BLaER1 (cell line): ENCODE data around the gene KIF11.
"Not testable (repeated sequence)": the region's sequence is repeated elsewhere in the genome, so short reads cannot be mapped to it uniquely, and the experiment has no call there.

Experiments used
- H3K27ac ChIP-seq: shearing (Covaris generic); formaldehyde crosslinking; 2 replicates; pipeline ENCODE4 v1.8.1; 2022
- H3K27me3 ChIP-seq: shearing (Covaris generic); formaldehyde crosslinking; 2 replicates; pipeline ENCODE4 v1.8.1; 2022
- H3K36me3 ChIP-seq: shearing (Covaris generic); formaldehyde crosslinking; 2 replicates; pipeline ENCODE4 v1.8.1; 2022
- H3K4me1 ChIP-seq: shearing (Covaris generic); formaldehyde crosslinking; 2 replicates; pipeline ENCODE4 v1.8.1; 2022
- H3K4me2 ChIP-seq: shearing (Covaris generic); formaldehyde crosslinking; 2 replicates; pipeline ENCODE4 v1.8.1; 2022
- H3K4me3 ChIP-seq: shearing (Covaris generic); formaldehyde crosslinking; 2 replicates; pipeline ENCODE4 v1.8.1; 2022
- H3K9ac ChIP-seq: shearing (Covaris generic); formaldehyde crosslinking; 2 replicates; pipeline ENCODE4 v1.8.1; 2022
- H3K9me3 ChIP-seq: shearing (Covaris generic); formaldehyde crosslinking; 2 replicates; pipeline ENCODE4 v1.8.1; 2022
- H4K20me1 ChIP-seq: shearing (Covaris generic); formaldehyde crosslinking; 2 replicates; pipeline ENCODE4 v1.8.1; 2022
- Cebpa-rat ChIP-seq: shearing (Covaris generic); IDR thresholded peaks from 2 replicates; pipeline ENCODE4 v1.8.1; 2022

KIF11 gene

DNA sequence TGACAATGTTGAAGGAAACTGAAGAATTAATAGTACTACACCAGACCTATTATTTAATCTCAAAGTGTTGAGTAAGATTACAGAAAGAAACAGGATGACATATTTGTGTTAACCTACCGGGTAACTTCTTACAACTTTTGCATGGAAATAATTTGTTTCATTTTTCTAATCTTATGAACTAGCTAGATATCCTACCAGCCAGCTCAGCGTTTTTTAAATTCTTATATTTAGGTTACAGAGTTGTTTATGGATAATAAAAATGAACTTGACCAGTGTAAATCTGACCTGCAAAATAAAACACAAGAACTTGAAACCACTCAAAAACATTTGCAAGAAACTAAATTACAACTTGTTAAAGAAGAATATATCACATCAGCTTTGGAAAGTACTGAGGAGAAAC lies 37.0 kb downstream of the KIF11 start:
- no peak for TF ChIP-seq Cebpa-rat
- H3K4me3 ChIP-seq = no peak overlapping the region
- no peaks in the 10 kb centered on the region for H3K9me3 ChIP-seq
- H3K4me2 ChIP-seq = no peak overlapping the region
- H3K9ac ChIP-seq = no peak overlapping the region
- peaks cover 91% of the 10 kb centered on the region for H3K36me3 ChIP-seq
- no peaks in the 10 kb centered on the region for H3K27me3 ChIP-seq
- H3K4me1 ChIP-seq = no peaks in the 10 kb centered on the region
- H4K20me1 ChIP-seq = no peaks in the 10 kb centered on the region
- no peak overlapping the region for H3K27ac ChIP-seq

DNA sequence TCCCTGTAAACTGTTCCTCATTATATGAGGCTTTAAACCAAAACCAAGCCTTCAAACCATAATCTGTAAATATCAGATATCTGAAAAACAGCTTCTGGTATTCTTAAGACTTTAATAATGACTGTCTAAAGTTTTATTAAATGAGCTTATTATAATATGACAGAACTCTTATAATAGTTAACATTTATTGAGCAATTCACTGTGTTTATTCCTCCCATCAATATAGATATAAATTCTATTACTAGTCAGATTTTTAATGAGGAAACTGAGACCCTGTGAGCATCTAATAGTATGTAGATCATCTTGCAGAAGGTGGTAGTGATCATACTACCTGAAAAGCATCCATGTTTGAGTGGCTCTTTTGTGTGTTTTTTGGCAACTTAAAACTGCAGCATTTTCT lies 45.1 kb downstream of the KIF11 start:
- no peak overlapping the region for H3K27ac ChIP-seq
- H3K4me1 ChIP-seq = no peaks in the 10 kb centered on the region
- H4K20me1 ChIP-seq = no peaks in the 10 kb centered on the region
- H3K4me3 ChIP-seq = no peak overlapping the region
- H3K36me3 ChIP-seq = peaks cover 87% of the 10 kb centered on the region
- no peaks in the 10 kb centered on the region for H3K9me3 ChIP-seq
- no peak for TF ChIP-seq Cebpa-rat
- no peak overlapping the region for H3K4me2 ChIP-seq
- no peaks in the 10 kb centered on the region for H3K27me3 ChIP-seq
- no peak overlapping the region for H3K9ac ChIP-seq

- H3K27me3 ChIP-seq = no peaks in the 10 kb centered on the region
- no peak for TF ChIP-seq Cebpa-rat
- H3K9ac ChIP-seq = no peak overlapping the region
- no peak overlapping the region for H3K4me3 ChIP-seq
- no peaks in the 10 kb centered on the region for H3K4me1 ChIP-seq
- H3K9me3 ChIP-seq = no peaks in the 10 kb centered on the region
- no peak overlapping the region for H3K27ac ChIP-seq
- peaks cover 82% of the 10 kb centered on the region for H3K36me3 ChIP-seq
- no peaks in the 10 kb centered on the region for H4K20me1 ChIP-seq
- H3K4me2 ChIP-seq = no peak overlapping the region
Measured at GRCh38 chr10:92640107-92640506, 47.2 kb downstream of the KIF11 start.

DNA sequence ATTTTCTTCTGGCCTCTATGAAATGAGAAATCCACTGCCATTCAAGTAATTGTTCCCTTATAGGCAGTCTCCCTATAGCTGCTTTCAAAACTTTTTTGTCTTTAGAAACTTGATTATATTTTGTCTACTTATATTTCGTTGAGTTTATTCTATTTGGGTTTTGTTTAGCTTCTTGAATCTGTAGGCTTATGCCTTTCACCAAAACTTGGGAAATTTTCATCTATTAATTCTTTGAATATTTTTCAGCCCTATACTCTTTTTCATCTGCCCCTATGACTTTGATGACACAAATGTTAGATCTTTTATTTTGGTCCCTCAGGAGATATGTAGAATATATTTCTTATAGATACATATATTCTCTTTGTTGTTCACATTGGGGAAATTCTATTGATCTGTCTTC lies 48.6 kb downstream of the KIF11 start:
- Histone ChIP-seq H3K9ac (no peak overlapping the region), H3K4me3 (no peak overlapping the region), H3K27me3 (no peaks in the 10 kb centered on the region), H3K9me3 (no peaks in the 10 kb centered on the region), H3K36me3 (peaks cover 82% of the 10 kb centered on the region), H3K27ac (no peak overlapping the region), H4K20me1 (no peaks in the 10 kb centered on the region), H3K4me2 (no peak overlapping the region), H3K4me1 (no peaks in the 10 kb centered on the region)
- no peak for TF ChIP-seq Cebpa-rat

- Histone ChIP-seq H3K9ac (no peak overlapping the region), H3K27me3 (no peaks in the 10 kb centered on the region), H3K36me3 (peaks cover 83% of the 10 kb centered on the region), H3K27ac (no peak overlapping the region), H3K4me3 (no peak overlapping the region), H4K20me1 (no peaks in the 10 kb centered on the region), H3K4me2 (no peak overlapping the region), H3K9me3 (no peaks in the 10 kb centered on the region), H3K4me1 (no peaks in the 10 kb centered on the region)
- no peak for TF ChIP-seq Cebpa-rat
Measured at GRCh38 chr10:92644921-92645320, 52.0 kb downstream of the KIF11 start.

DNA sequence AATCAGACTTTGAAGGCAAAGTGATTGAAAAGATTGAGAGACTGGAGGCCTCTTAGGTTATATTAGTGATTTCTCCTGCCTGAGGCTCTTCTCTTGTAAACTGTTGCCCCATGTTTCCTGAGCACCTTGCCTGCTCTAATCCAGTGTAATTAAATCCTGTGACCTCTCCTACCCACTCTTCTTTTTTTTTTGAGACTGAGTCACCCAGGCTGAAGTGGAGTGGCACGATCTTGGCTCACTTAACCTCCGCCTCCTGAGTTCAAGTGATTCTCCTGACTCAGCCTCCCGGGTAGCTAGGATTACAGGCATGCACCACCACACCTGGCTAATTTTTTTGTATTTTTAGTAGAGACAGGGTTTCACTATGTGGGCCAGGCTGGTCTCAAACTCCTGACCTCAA lies 57.9 kb downstream of the KIF11 start:
- H4K20me1 ChIP-seq, H3K27ac ChIP-seq, H3K4me2 ChIP-seq, H3K9ac ChIP-seq, H3K27me3 ChIP-seq, H3K9me3 ChIP-seq, H3K4me3 ChIP-seq, H3K4me1 ChIP-seq: not testable (repeated sequence)
- peaks cover 100% of the 10 kb centered on the region for H3K36me3 ChIP-seq

DNA sequence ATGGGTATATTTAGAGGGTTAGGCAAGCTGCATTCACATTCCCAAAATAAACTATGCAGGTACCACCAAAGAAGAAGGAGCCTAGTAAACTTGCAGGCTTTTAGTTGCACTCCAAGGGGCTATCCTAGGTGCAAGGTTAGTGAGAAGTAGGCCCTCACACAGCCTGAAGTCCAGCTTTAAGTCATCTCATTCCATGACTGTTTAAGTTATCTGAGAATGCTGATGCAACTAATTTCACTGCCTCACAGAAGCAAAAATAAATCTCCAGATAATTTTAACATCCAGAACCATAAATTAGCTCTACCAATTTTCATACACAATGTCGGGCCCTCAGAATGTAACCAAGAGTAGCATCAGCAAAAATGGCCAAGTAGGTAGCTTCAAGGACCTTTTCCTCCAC lies 62.5 kb downstream of the KIF11 start:
- H3K36me3 ChIP-seq = peaks cover 67% of the 10 kb centered on the region
- no peaks in the 10 kb centered on the region for H3K4me1 ChIP-seq
- H3K9ac ChIP-seq = no peak overlapping the region
- H3K27me3 ChIP-seq = no peaks in the 10 kb centered on the region
- no peak for TF ChIP-seq Cebpa-rat
- no peak overlapping the region for H3K4me2 ChIP-seq
- no peak overlapping the region for H3K27ac ChIP-seq
- H3K9me3 ChIP-seq = no peaks in the 10 kb centered on the region
- H4K20me1 ChIP-seq = no peaks in the 10 kb centered on the region
- no peak overlapping the region for H3K4me3 ChIP-seq

GRCh38 chr10:92656266-92656961 lies 63.5 kb downstream of the KIF11 start:
- Histone ChIP-seq H3K9ac (no peak overlapping the region), H3K4me3 (no peak overlapping the region), H4K20me1 (no peaks in the 10 kb centered on the region), H3K9me3 (no peaks in the 10 kb centered on the region), H3K27ac (no peak overlapping the region), H3K27me3 (no peaks in the 10 kb centered on the region), H3K4me1 (no peaks in the 10 kb centered on the region), H3K4me2 (no peak overlapping the region), H3K36me3 (peaks cover 57% of the 10 kb centered on the region)
- TF ChIP-seq Cebpa-rat = no peak

- H3K27ac ChIP-seq = no peak overlapping the region
Measured at GRCh38 chr10:92657024-92657423, 64.1 kb downstream of the KIF11 start.

DNA sequence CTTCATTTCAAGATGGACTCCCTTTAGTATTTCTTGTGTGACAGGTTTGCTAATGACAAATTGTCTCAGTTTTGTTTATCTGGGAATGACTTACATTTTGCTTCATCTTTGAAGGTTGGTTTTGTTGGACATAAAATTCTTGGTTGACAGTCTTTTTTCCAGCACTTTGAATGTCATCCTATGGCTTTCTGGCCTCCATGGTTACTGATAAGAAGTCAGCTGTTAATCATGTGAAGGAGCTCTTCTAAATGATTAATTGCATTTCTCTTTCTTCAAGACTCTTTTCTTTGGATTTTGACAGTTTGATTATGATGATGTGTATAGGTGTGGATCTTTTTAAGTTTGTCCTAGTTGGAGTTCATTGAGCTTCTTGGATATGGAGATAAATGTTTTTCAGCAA lies 69.9 kb downstream of the KIF11 start:
- Histone ChIP-seq H3K9me3 (peaks cover 16% of the 10 kb centered on the region), H3K4me3 (no peak overlapping the region), H3K4me2 (no peak overlapping the region), H3K27me3 (no peaks in the 10 kb centered on the region), H3K4me1 (peaks cover 6% of the 10 kb centered on the region; the same call in 1 of the 2 replicates), H4K20me1 (no peaks in the 10 kb centered on the region), H3K27ac (no peak overlapping the region), H3K36me3 (no peaks in the 10 kb centered on the region), H3K9ac (no peak overlapping the region)
- TF ChIP-seq Cebpa-rat = no peak

More at GRCh38 chr10:92657024-92657423, 64.1 kb downstream of the KIF11 start:
- no peak overlapping the region for H3K4me3 ChIP-seq
- no peak overlapping the region for H3K9ac ChIP-seq
- no peaks in the 10 kb centered on the region for H3K27me3 ChIP-seq
- TF ChIP-seq Cebpa-rat = no peak
- H3K4me1 ChIP-seq = no peaks in the 10 kb centered on the region
- H3K36me3 ChIP-seq = peaks cover 51% of the 10 kb centered on the region
- H3K4me2 ChIP-seq = no peak overlapping the region
- peaks cover 4% of the 10 kb centered on the region; the same call in 1 of the 2 replicates for H3K9me3 ChIP-seq
- no peaks in the 10 kb centered on the region for H4K20me1 ChIP-seq

DNA sequence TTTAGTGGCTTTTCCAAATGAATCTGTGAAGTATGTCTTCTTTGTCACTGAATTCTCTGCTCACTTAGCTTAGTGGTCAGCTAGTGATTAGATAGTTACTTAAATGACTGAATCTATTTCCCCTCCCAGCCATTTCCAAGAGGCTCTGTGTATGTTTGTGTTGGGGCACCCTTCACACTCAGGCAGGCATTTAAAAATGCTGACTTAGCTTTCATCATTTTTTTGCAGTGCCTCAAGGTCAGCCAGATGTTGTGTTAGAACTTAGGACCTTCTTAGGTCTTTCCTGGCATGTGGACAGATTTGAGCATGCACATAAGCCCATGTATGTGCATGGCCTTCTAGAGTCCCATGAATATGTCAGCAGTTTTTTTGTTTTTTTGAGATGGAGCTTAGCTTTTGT lies 71.4 kb downstream of the KIF11 start:
- TF ChIP-seq Cebpa-rat = no peak
- H3K4me2 ChIP-seq = peak overlapping the region; percentile 18; the same call in 1 of the 2 replicates
- H3K36me3 ChIP-seq = no peaks in the 10 kb centered on the region
- H3K4me1 ChIP-seq = peaks cover 6% of the 10 kb centered on the region; the same call in 1 of the 2 replicates
- peaks cover 16% of the 10 kb centered on the region for H3K9me3 ChIP-seq
- no peaks in the 10 kb centered on the region for H3K27me3 ChIP-seq
- no peaks in the 10 kb centered on the region for H4K20me1 ChIP-seq
- H3K27ac ChIP-seq = no peak overlapping the region
- no peak overlapping the region for H3K9ac ChIP-seq
- H3K4me3 ChIP-seq = no peak overlapping the region
